ENCODE data around the gene ABCC3. TPM values are rescaled to one million over a fixed set of nuclear protein-coding genes. Genes with fewer than 3 reads are reported as not detected.

Gene ABCC3
- total RNA-seq, 1 experiment from 2014 or later = 66.2 TPM

DNA sequence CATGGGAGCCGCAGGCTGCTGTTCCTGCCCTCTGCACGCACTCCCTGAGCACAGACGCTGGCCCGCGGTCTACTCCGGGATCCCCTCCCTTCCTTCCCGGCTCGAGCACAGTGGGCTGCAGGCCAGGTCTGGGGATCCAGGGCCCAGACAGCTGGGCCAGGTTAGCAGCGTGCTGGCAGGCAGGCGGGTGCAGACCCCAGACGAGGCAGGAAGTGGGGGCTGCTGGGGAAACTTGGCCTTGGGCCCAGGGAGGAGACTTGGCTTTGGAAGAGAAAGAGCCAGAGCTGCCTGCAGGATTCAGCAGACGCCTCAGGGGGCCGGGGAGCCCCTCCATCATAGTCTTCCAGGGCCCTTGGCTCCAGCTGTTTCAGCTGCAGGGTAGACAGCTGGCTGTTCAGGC lies 30.2 kb upstream of the ABCC3 start (continued):
- no peak for TF ChIP-seq SIN3A (IDR thresholded peaks at IDR 0.05; ENCODE audit: low read depth)
- TF ChIP-seq, protein P1, sequence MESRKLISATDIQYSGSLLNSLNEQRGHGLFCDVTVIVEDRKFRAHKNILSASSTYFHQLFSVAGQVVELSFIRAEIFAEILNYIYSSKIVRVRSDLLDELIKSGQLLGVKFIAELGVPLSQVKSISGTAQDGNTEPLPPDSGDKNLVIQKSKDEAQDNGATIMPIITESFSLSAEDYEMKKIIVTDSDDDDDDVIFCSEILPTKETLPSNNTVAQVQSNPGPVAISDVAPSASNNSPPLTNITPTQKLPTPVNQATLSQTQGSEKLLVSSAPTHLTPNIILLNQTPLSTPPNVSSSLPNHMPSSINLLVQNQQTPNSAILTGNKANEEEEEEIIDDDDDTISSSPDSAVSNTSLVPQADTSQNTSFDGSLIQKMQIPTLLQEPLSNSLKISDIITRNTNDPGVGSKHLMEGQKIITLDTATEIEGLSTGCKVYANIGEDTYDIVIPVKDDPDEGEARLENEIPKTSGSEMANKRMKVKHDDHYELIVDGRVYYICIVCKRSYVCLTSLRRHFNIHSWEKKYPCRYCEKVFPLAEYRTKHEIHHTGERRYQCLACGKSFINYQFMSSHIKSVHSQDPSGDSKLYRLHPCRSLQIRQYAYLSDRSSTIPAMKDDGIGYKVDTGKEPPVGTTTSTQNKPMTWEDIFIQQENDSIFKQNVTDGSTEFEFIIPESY (IDR thresholded peaks at IDR 0.05; ENCODE audit: extremely low read depth, insufficient replicate concordance, low read length) = no peak

DNA sequence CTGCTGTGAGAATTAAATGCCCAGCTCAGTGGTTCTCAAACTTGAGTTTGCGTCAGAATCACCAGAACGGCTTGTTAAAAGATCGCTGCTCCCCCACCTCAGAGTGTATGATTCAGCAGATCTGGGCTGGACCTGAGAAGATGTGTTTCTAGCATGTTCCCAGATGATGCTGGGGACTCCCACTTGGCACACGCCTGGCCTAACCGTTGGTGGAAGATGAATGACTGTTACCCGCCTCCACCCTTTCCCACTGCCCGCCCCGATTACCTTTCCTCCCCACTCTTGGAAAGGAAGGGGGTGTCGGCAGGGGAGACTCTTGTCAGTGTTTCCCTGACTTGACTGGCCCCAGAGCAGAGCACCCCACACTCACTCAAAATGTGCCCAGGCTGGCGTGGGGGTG lies 29.3 kb upstream of the ABCC3 start:
- ChIA-PET POLR2A (no interaction called here), RAD21 (ENCODE audit: low non-redundant PET in 1 of 2, low total read pairs in 2 of 2, uncharacterized antibody in 2 of 2, unreplicated experiment in 2 of 2) (no interaction called here), CTCF (no interaction called here)
- no peak for TF ChIP-seq RAD21 (IDR thresholded peaks at IDR 0.05; ENCODE audit: low read depth)
- TF ChIP-seq EZH2 (IDR thresholded peaks at IDR 0.05) = no peak
- TF ChIP-seq EZH2phosphoT487 (IDR thresholded peaks at IDR 0.05; ENCODE audit: borderline replicate concordance) = no peak
- no peak for TF ChIP-seq POLR2AphosphoS5 (IDR thresholded peaks at IDR 0.05; ENCODE audit: low read depth, low read length)
- no peak for TF ChIP-seq ELF1 (IDR thresholded peaks at IDR 0.05; ENCODE audit: borderline replicate concordance, low read depth)
- TF ChIP-seq ZFX (IDR thresholded peaks at IDR 0.05) = no peak
- TF ChIP-seq CBX3 (IDR thresholded peaks at IDR 0.05; ENCODE audit: low read depth) = no peak
- Histone ChIP-seq H3K9ac (ENCODE audit: low read length) (no peak overlapping the region), H3K79me2 (ENCODE audit: insufficient read depth, low read length) (no peaks in the 10 kb centered on the region), H3K4me1 (ENCODE audit: control insufficient read depth in 1 of 2, insufficient read depth in 2 of 2, low read length in 2 of 2) (no peaks in the 10 kb centered on the region), H3K27me3 (ENCODE audit: insufficient read depth, low read length) (no peaks in the 10 kb centered on the region), H3K4me2 (ENCODE audit: low read length) (no peak overlapping the region), H3K4me3 (replicated peaks in 1 of 2; ENCODE audit: low read depth in 1 of 2, low read length in 2 of 2) (no peak overlapping the region), H3K36me3 (ENCODE audit: control insufficient read depth in 1 of 2, insufficient read depth in 2 of 2, low read length in 2 of 2) (no peaks in the 10 kb centered on the region), H3K9me3 (ENCODE audit: control insufficient read depth in 1 of 2, insufficient read depth in 1 of 2, low read depth in 1 of 2, low read length in 2 of 2) (no peaks in the 10 kb centered on the region), H3K27ac (ENCODE audit: low read depth, low read length) (no peak overlapping the region), H4K20me1 (ENCODE audit: insufficient read depth) (no peaks in the 10 kb centered on the region), H3K9me2 (ENCODE audit: insufficient read depth) (no peaks in the 10 kb centered on the region), H2AFZ (ENCODE audit: low read depth, low read length, poor library complexity, severe bottlenecking) (no peak overlapping the region)
- BruUV-seq (replicated peaks) = no TSS peak
- no peak for DNase-seq (ENCODE audit: low read depth, low spot score)
- intact Hi-C loops (cut with micrococcal nuclease) = no loop called here
- ATAC-seq = no peak
